CD14-positive monocyte (primary cell): ENCODE results near the gene TBC1D10A. TPM values are rescaled to one million over a fixed set of nuclear protein-coding genes. Genes with fewer than 3 reads are reported as not detected.

ENCODE experiments used
- DNase-seq, 3 donors: peaks; one replicate each; pipeline ENCODE4 v3.0.0-alpha.2; 2011 to 2022
- H2AFZ ChIP-seq: 2 replicates; pipeline ENCODE4 v1.6.0; 2012; ENCODE audit warnings: mild to moderate bottlenecking, low read depth, low read length, inconsistent platforms; ENCODE audit not compliant: insufficient read depth, poor library complexity, severe bottlenecking
- H3K27ac ChIP-seq, 2 donors: 1 replicate in 1 of 2; 2 replicates in 1 of 2; pipeline ENCODE4 v1.5.1; 2012 to 2013; ENCODE audit warnings: low read length in 2 of 2, control low read depth in 1 of 2, inconsistent platforms in 1 of 2, low read depth in 1 of 2, mild to moderate bottlenecking in 1 of 2
- H3K27me3 ChIP-seq, 2 donors: one replicate each; pipeline versions ENCODE4 v1.6.0 to v1.6.1; 2011 to 2013; ENCODE audit warnings: low read length in 2 of 2; ENCODE audit not compliant: control insufficient read depth in 2 of 2, insufficient read depth in 2 of 2
- H3K36me3 ChIP-seq, 2 donors: replicated peaks in 1 of 2; 1 replicate in 1 of 2; 2 replicates in 1 of 2; pipeline versions ENCODE4 v1.5.1 to v1.6.1; 2012 to 2013; ENCODE audit warnings: low read length in 2 of 2, control low read depth in 1 of 2, inconsistent platforms in 1 of 2, mild to moderate bottlenecking in 1 of 2; ENCODE audit not compliant: insufficient read depth in 2 of 2, control insufficient read depth in 1 of 2
- H3K4me1 ChIP-seq, 2 donors: 1 replicate in 1 of 2; 2 replicates in 1 of 2; pipeline versions ENCODE4 v1.5.1 to v1.6.1; 2012 to 2013; ENCODE audit warnings: low read length in 2 of 2, control low read depth in 1 of 2, inconsistent platforms in 1 of 2, mild to moderate bottlenecking in 1 of 2, moderate library complexity in 1 of 2; ENCODE audit not compliant: insufficient read depth in 2 of 2, control insufficient read depth in 1 of 2
- H3K4me2 ChIP-seq: replicated peaks from 2 replicates; pipeline ENCODE3; 2012; ENCODE audit warnings: low read length, moderate library complexity, mild to moderate bottlenecking; ENCODE audit not compliant: poor library complexity, severe bottlenecking; ENCODE audit errors: extremely low read depth
- H3K4me3 ChIP-seq, 3 experiments: fragments of 200-600 bp in 1 of 3; sonication (generic) in 1 of 3; replicated peaks in 1 of 3; 1 replicate in 2 of 3; 2 replicates in 1 of 3; pipeline ENCODE4 v1.5.1; 2011 to 2013; ENCODE audit warnings: low read length in 3 of 3, mild to moderate bottlenecking in 3 of 3, control low read depth in 2 of 3, low read depth in 2 of 3, inconsistent platforms in 1 of 3, moderate library complexity in 1 of 3
- H3K79me2 ChIP-seq: 2 replicates; pipeline ENCODE4 v1.6.0; 2012; ENCODE audit warnings: mild to moderate bottlenecking, control low read depth, inconsistent platforms, low read length, moderate library complexity; ENCODE audit not compliant: insufficient read depth
- H3K9ac ChIP-seq: 2 replicates; pipeline ENCODE4 v1.6.0; 2017; ENCODE audit warnings: low read length, mild to moderate bottlenecking; ENCODE audit not compliant: insufficient read depth, poor library complexity, severe bottlenecking
- H3K9me3 ChIP-seq, 2 donors: replicated peaks in 1 of 2; 1 replicate in 1 of 2; 2 replicates in 1 of 2; pipeline versions ENCODE4 v1.5.1 to v1.6.1; 2012 to 2013; ENCODE audit warnings: low read length in 2 of 2, control low read depth in 1 of 2; ENCODE audit not compliant: control insufficient read depth in 1 of 2, insufficient read depth in 1 of 2
- H4K20me1 ChIP-seq: 2 replicates; pipeline ENCODE4 v1.6.0; 2012; ENCODE audit warnings: mild to moderate bottlenecking, low read length, control low read depth, moderate library complexity; ENCODE audit not compliant: insufficient read depth
- H3K27ac Mint-ChIP-seq, 7 donors: one replicate each; pipeline ENCODE4 v1.8.0; 2020; ENCODE audit warnings: mild to moderate bottlenecking in 7 of 7, mixed read lengths in 7 of 7, moderate library complexity in 6 of 7, inconsistent platforms in 2 of 7
- H3K27me3 Mint-ChIP-seq, 3 donors: one replicate each; pipeline ENCODE4 v1.8.0; 2021 to 2022; ENCODE audit warnings: low read depth in 3 of 3, mild to moderate bottlenecking in 3 of 3, mixed read lengths in 3 of 3, moderate library complexity in 3 of 3, inconsistent platforms in 1 of 3
- H3K36me3 Mint-ChIP-seq, 2 donors: one replicate each; pipeline ENCODE4 v1.8.0; 2020; ENCODE audit warnings: mixed read lengths in 2 of 2, inconsistent platforms in 1 of 2, mild to moderate bottlenecking in 1 of 2
- H3K4me1 Mint-ChIP-seq: one replicate; pipeline ENCODE4 v1.8.0; 2020; ENCODE audit warnings: mild to moderate bottlenecking, mixed read lengths
- H3K4me3 Mint-ChIP-seq, 2 donors: one replicate each; pipeline ENCODE4 v1.8.0; 2020; ENCODE audit warnings: mild to moderate bottlenecking in 2 of 2, mixed read lengths in 2 of 2, moderate library complexity in 1 of 2
- H3K9me3 Mint-ChIP-seq, 7 donors: one replicate each; pipeline ENCODE4 v1.8.0; 2020 to 2022; ENCODE audit warnings: mixed read lengths in 7 of 7, mild to moderate bottlenecking in 6 of 7, moderate library complexity in 6 of 7, inconsistent platforms in 2 of 7
- CTCF ChIP-seq: fragments of 200-600 bp; IDR thresholded peaks from one replicate; pipeline ENCODE4 v1.8.0; 2022; ENCODE audit warnings: antibody characterized with exemption, mild to moderate bottlenecking
- WGBS: methylation state at CpG from one replicate; pipeline ENCODE4 v1.1.5; 2013; ENCODE audit warnings: missing lambda C conversion rate; ENCODE audit not compliant: insufficient coverage; 5-methylcytosine and 5-hydroxymethylcytosine counted together
- intact Hi-C, 2 donors: fragments of 100-400 bp; cut with micrococcal nuclease; formaldehyde crosslinking; loops; one replicate each; pipeline versions ENCODE4 v1.15.0 to v1.15.1; 2023
- polyA plus RNA-seq, 3 donors: library from polyadenylated mRNA; depleted of rRNA in 1 of 3; unstranded in 2 of 3; stranded (reverse) in 1 of 3; fragments of 300-500 nt in 2 of 3; fragments of >200 nt in 1 of 3; fragmentation: Illumina TruSeq in 2 of 3; gene quantifications; 1 replicate in 2 of 3; 2 replicates in 1 of 3; pipeline ENCODE4 v1.2.3, GENCODE V29; 2012 to 2021

Gene TBC1D10A
- polyA plus RNA-seq, 3 donors: 13.4 to 38.3 (median 21.8) TPM

- peak in 2 of 3 donors; percentile 84 to 86 for DNase-seq
- Histone ChIP-seq H3K27me3 (peaks cover 0 to 10% of the 10 kb centered on the region in 2 donors), H3K4me2 (no peak overlapping the region), H4K20me1 (no peaks in the 10 kb centered on the region), H3K9ac (no peak overlapping the region), H3K36me3 (no peaks in the 10 kb centered on the region), H3K79me2 (no peaks in the 10 kb centered on the region), H3K9me3 (no peaks in the 10 kb centered on the region), H3K4me1 (peaks cover 79 to 99% of the 10 kb centered on the region in 2 donors), H3K4me3 (no peak overlapping the region), H2AFZ (no peak overlapping the region), H3K27ac (peak overlapping the region; percentile 11 to 50)
- Mint-ChIP-seq H3K4me3 (peak overlapping the region; percentile 53 to 61), H3K27ac (peak overlapping the region in 6 of 7 donors; percentile 93 to 99 (median 98)), H3K27me3 (peaks cover 13 to 30% (median 30%) of the 10 kb centered on the region in 3 donors), H3K9me3 (peaks cover 0 to 9% (median 0%) of the 10 kb centered on the region in 7 donors), H3K4me1 (peaks cover 97% of the 10 kb centered on the region), H3K36me3 (peaks cover 18 to 43% of the 10 kb centered on the region in 2 donors)
- 61% methylated on average over 8 of the region's 10 CpGs for WGBS
- intact Hi-C loops: loop anchor here (1.0 to 5.0 kb wide), 5 partner anchors 10 to 168 kb away; no protein-coding TSS in a partner anchor
- TF ChIP-seq CTCF: no peak
Measured at GRCh38 chr22:30273711-30274436, 52.9 kb downstream of the TBC1D10A start.

- DNase-seq: peak; percentile 75 to 92 (median 87)
- no peaks in the 10 kb centered on the region for H3K9me3 ChIP-seq
- 40% methylated on average over 6 of the region's 16 CpGs for WGBS
- H3K27me3 Mint-ChIP-seq: peaks cover 13 to 36% (median 27%) of the 10 kb centered on the region in 3 donors
- no peaks in the 10 kb centered on the region for H3K79me2 ChIP-seq
- H3K27me3 ChIP-seq: peaks cover 0 to 10% of the 10 kb centered on the region in 2 donors
- H3K4me3 Mint-ChIP-seq: peak overlapping the region; percentile 42 to 60
- no peaks in the 10 kb centered on the region for H4K20me1 ChIP-seq
- H3K9me3 Mint-ChIP-seq: peaks cover 0 to 9% (median 0%) of the 10 kb centered on the region in 7 donors
- no peak overlapping the region for H2AFZ ChIP-seq
- peaks cover 97% of the 10 kb centered on the region for H3K4me1 Mint-ChIP-seq
- peak overlapping the region; percentile 11 to 50 for H3K27ac ChIP-seq
- H3K4me1 ChIP-seq: peaks cover 79 to 99% of the 10 kb centered on the region in 2 donors
- intact Hi-C loops: loop anchor here (1.0 to 5.0 kb wide), 5 partner anchors 9 to 169 kb away; no protein-coding TSS in a partner anchor
- H3K4me2 ChIP-seq: no peak overlapping the region
- H3K27ac Mint-ChIP-seq: peak overlapping the region; percentile 77 to 99 (median 98)
- TF ChIP-seq CTCF: no peak
- H3K36me3 ChIP-seq: no peaks in the 10 kb centered on the region
- no peak overlapping the region for H3K4me3 ChIP-seq
- H3K36me3 Mint-ChIP-seq: peaks cover 25 to 44% of the 10 kb centered on the region in 2 donors
- H3K9ac ChIP-seq: no peak overlapping the region
Measured at GRCh38 chr22:30272781-30273601, 53.8 kb downstream of the TBC1D10A start.
